Posterior cingulate gyrus (tissue), 11 donors: ENCODE measurements around the gene NFASC.

Source experiments
- DNase-seq, 10 donors: peaks; one replicate each; pipeline versions ENCODE4 v3.0.0 to v3.0.0-alpha.2; 2020 to 2021; ENCODE audit warnings: mixed read lengths in 3 of 10
- intact Hi-C: fragments of 100-400 bp; cut with DNase I; formaldehyde crosslinking; loops from one replicate; pipeline ENCODE4 v1.15.1; 2023

Gene NFASC

GRCh38 chr1:204870160-204870912, at the start of gene NFASC:
TSS of gene NFASC (plus strand) at chr1:204870862. CDS start at chr1:204944316, 73,454 bp downstream.
- intact Hi-C loops, result no loop called here
- peak; percentile 62 to 97 (median 82) for DNase-seq

- no peak for DNase-seq
- intact Hi-C loops, result no loop called here
These were observed 49.2 kb upstream of the NFASC start for GRCh38 chr1:204821476-204821875.

GRCh38 chr1:204821924-204822323, 48.7 kb upstream of the NFASC start:
- intact Hi-C loops, result no loop called here
- no peak for DNase-seq

GRCh38 chr1:204826970-204827369, 43.7 kb upstream of the NFASC start:
- peak; percentile 37 to 94 (median 62) for DNase-seq

GRCh38 chr1:204828352-204828850, 42.3 kb upstream of the NFASC start:
- intact Hi-C loops, result loop anchor here (5.0 kb wide), 1 partner anchor 39 kb away; no protein-coding TSS in a partner anchor
- peak; percentile 75 to 98 (median 86) for DNase-seq

More at GRCh38 chr1:204826970-204827369, 43.7 kb upstream of the NFASC start:
- intact Hi-C loops, result loop anchor here (2.0 to 5.0 kb wide), 2 partner anchors 40 to 114 kb away; no protein-coding TSS in a partner anchor

GRCh38 chr1:204829133-204829825, 41.4 kb upstream of the NFASC start:
- peak in 7 of 10 donors; percentile 38 to 91 (median 56) for DNase-seq
- intact Hi-C loops, result loop anchor here (5.0 kb wide), 1 partner anchor 38 kb away; no protein-coding TSS in a partner anchor

- peak in 7 of 10 donors; percentile 27 to 91 (median 45) for DNase-seq
- intact Hi-C loops, result no loop called here
These were observed 39.9 kb upstream of the NFASC start for GRCh38 chr1:204830747-204831146.

GRCh38 chr1:204831186-204831585, 39.5 kb upstream of the NFASC start:
- intact Hi-C loops, result no loop called here
- DNase-seq, result no peak

- no peak for DNase-seq
- intact Hi-C loops, result no loop called here
These were observed 36.3 kb upstream of the NFASC start for GRCh38 chr1:204834336-204834735.

- intact Hi-C loops, result no loop called here
- DNase-seq, result no peak
These were observed 35.9 kb upstream of the NFASC start for GRCh38 chr1:204834752-204835151.

- intact Hi-C loops, result no loop called here
- no peak for DNase-seq
These were observed 34.9 kb upstream of the NFASC start for GRCh38 chr1:204835737-204836136.

- intact Hi-C loops, result no loop called here
- no peak for DNase-seq
These were observed 33.8 kb upstream of the NFASC start for GRCh38 chr1:204836856-204837255.

GRCh38 chr1:204837440-204838084, 33.1 kb upstream of the NFASC start:
- DNase-seq, result peak in 3 of 10 donors; percentile 35 to 48 (median 45)
- intact Hi-C loops, result no loop called here

- intact Hi-C loops, result no loop called here
- DNase-seq, result no peak
These were observed 29.3 kb upstream of the NFASC start for GRCh38 chr1:204841316-204841715.

GRCh38 chr1:204841798-204842197, 28.9 kb upstream of the NFASC start:
- intact Hi-C loops, result no loop called here
- no peak for DNase-seq

GRCh38 chr1:204842369-204842768, 28.3 kb upstream of the NFASC start:
- intact Hi-C loops, result no loop called here

GRCh38 chr1:204842892-204843291, 27.8 kb upstream of the NFASC start:
- intact Hi-C loops, result no loop called here
- peak in 6 of 10 donors; percentile 50 to 91 (median 65) for DNase-seq

More at GRCh38 chr1:204842369-204842768, 28.3 kb upstream of the NFASC start:
- DNase-seq, result no peak

GRCh38 chr1:204846546-204846945, 24.1 kb upstream of the NFASC start:
- peak; percentile 67 to 98 (median 86) for DNase-seq
- intact Hi-C loops, result no loop called here

GRCh38 chr1:204848579-204848978, 22.1 kb upstream of the NFASC start:
- intact Hi-C loops, result no loop called here
- DNase-seq, result no peak

GRCh38 chr1:204852854-204853253, 17.8 kb upstream of the NFASC start:
- no peak for DNase-seq
- intact Hi-C loops, result no loop called here

GRCh38 chr1:204853436-204853835, 17.2 kb upstream of the NFASC start:
- no peak for DNase-seq
- intact Hi-C loops, result no loop called here
